Thyroid gland (tissue), 4 donors: ENCODE data around the gene MAMLD1. TPM values are rescaled to one million over a fixed set of nuclear protein-coding genes. Genes with fewer than 3 reads are reported as not detected.

Experiments used
- DNase-seq, 2 donors: peaks; one replicate each; pipeline ENCODE4 v3.0.0-alpha.2; 2019
- H3K27ac ChIP-seq, 3 donors: fragments of 200-600 bp; sonication (generic); 1 replicate in 2 of 3; 2 replicates in 1 of 3; pipeline ENCODE4 v1.5.1; 2016 to 2019; ENCODE audit warnings: mild to moderate bottlenecking in 1 of 3, moderate library complexity in 1 of 3
- H3K27me3 ChIP-seq: fragments of 200-600 bp; sonication (generic); one replicate; pipeline ENCODE4 v1.5.1; 2019
- H3K36me3 ChIP-seq, 2 donors: fragments of 200-600 bp; sonication (generic); one replicate each; pipeline ENCODE4 v1.5.1; 2016 to 2019
- H3K4me1 ChIP-seq, 2 donors: fragments of 200-600 bp; sonication (generic); one replicate each; pipeline ENCODE4 v1.5.1; 2017 to 2019
- H3K4me3 ChIP-seq, 3 donors: fragments of 200-600 bp; sonication (generic); replicated peaks in 1 of 3; 1 replicate in 2 of 3; 2 replicates in 1 of 3; pipeline ENCODE4 v1.5.1; 2016; ENCODE audit warnings: mild to moderate bottlenecking in 1 of 3
- H3K9me3 ChIP-seq: fragments of 200-600 bp; sonication (generic); one replicate; pipeline ENCODE4 v1.5.1; 2017
- CTCF ChIP-seq, 6 experiments: fragments of 200-600 bp in 3 of 6; fragments of 450-650 bp in 3 of 6; sonication (generic) in 3 of 6; IDR thresholded peaks; one replicate each; pipeline ENCODE4 v1.5.1; 2016 to 2019; ENCODE audit warnings: antibody characterized with exemption in 6 of 6, mild to moderate bottlenecking in 2 of 6, inconsistent platforms in 1 of 6, moderate library complexity in 1 of 6
- POLR2A ChIP-seq, 2 donors: fragments of 450-650 bp; IDR thresholded peaks; one replicate each; pipeline ENCODE4 v1.6.1; 2017; ENCODE audit warnings: antibody characterized with exemption in 2 of 2, mild to moderate bottlenecking in 2 of 2, moderate library complexity in 1 of 2
- WGBS, 2 donors: methylation state at CpG; one replicate each; pipeline ENCODE4 v1.1.5; 2017; 5-methylcytosine and 5-hydroxymethylcytosine counted together
- intact Hi-C: fragments of 100-400 bp; cut with DNase I; formaldehyde crosslinking; loops from one replicate; pipeline ENCODE4 v1.15.1; 2023
- total RNA-seq, 4 donors: library from RNA; depleted of rRNA; stranded (reverse); fragments of >200 nt; gene quantifications; one replicate each; pipeline ENCODE4 v1.2.3, GENCODE V29; 2016

MAMLD1 gene
- total RNA-seq, 4 donors from 2014 or later: 1.3 to 2.2 (median 1.8) TPM

GRCh38 chrX:150409964-150410363 lies 46.8 kb downstream of the MAMLD1 start:
- TF ChIP-seq POLR2A (IDR thresholded peaks at IDR 0.05) (no peak), CTCF (IDR thresholded peaks at IDR 0.05) (no peak)
- intact Hi-C loops: no loop called here

GRCh38 chrX:150410513-150410912 lies 47.4 kb downstream of the MAMLD1 start:
- Histone ChIP-seq H3K4me3 (no peak overlapping the region), H3K27ac (no peak overlapping the region), H3K9me3 (no peaks in the 10 kb centered on the region), H3K27me3 (no peaks in the 10 kb centered on the region), H3K36me3 (no peaks in the 10 kb centered on the region), H3K4me1 (no peaks in the 10 kb centered on the region)
- DNase-seq: no peak
- TF ChIP-seq POLR2A (IDR thresholded peaks at IDR 0.05) (no peak), CTCF (IDR thresholded peaks at IDR 0.05) (no peak)
- intact Hi-C loops: no loop called here
- 60 to 94% methylated on average over 1 to 2 of the region's 2 CpGs for WGBS, 2 donors

More at GRCh38 chrX:150409964-150410363, 46.8 kb downstream of the MAMLD1 start:
- H3K9me3 ChIP-seq: no peaks in the 10 kb centered on the region
- no peaks in the 10 kb centered on the region for H3K4me1 ChIP-seq
- no peaks in the 10 kb centered on the region for H3K36me3 ChIP-seq
- H3K4me3 ChIP-seq: no peak overlapping the region
- no peak for DNase-seq
- WGBS, 2 donors: 68 to 71% methylated on average over 1 to 2 of the region's 2 CpGs
- H3K27ac ChIP-seq: no peak overlapping the region
- no peaks in the 10 kb centered on the region for H3K27me3 ChIP-seq

GRCh38 chrX:150411656-150412055 lies 48.5 kb downstream of the MAMLD1 start:
- 77 to 78% methylated on average over 2 of the region's 2 CpGs for WGBS, 2 donors
- Histone ChIP-seq H3K4me3 (no peak overlapping the region), H3K4me1 (no peaks in the 10 kb centered on the region), H3K27ac (no peak overlapping the region), H3K36me3 (no peaks in the 10 kb centered on the region), H3K9me3 (no peaks in the 10 kb centered on the region), H3K27me3 (no peaks in the 10 kb centered on the region)
- TF ChIP-seq POLR2A (IDR thresholded peaks at IDR 0.05) (no peak), CTCF (IDR thresholded peaks at IDR 0.05) (no peak)
- DNase-seq: no peak
- intact Hi-C loops: no loop called here

GRCh38 chrX:150414228-150414627 lies 51.1 kb downstream of the MAMLD1 start:
- Histone ChIP-seq H3K27me3 (no peaks in the 10 kb centered on the region), H3K4me1 (no peaks in the 10 kb centered on the region), H3K36me3 (no peaks in the 10 kb centered on the region), H3K9me3 (no peaks in the 10 kb centered on the region), H3K27ac (no peak overlapping the region), H3K4me3 (no peak overlapping the region)
- TF ChIP-seq CTCF (IDR thresholded peaks at IDR 0.05): no peak
- no peak for TF ChIP-seq POLR2A (IDR thresholded peaks at IDR 0.05)
- no peak for DNase-seq
- intact Hi-C loops: no loop called here
- 100% methylated on average over 2 of the region's 2 CpGs for WGBS, 2 donors

- H3K4me1 ChIP-seq: no peaks in the 10 kb centered on the region
- intact Hi-C loops: no loop called here
- H3K4me3 ChIP-seq: no peak overlapping the region
- DNase-seq: no peak
- no peaks in the 10 kb centered on the region for H3K27me3 ChIP-seq
- H3K27ac ChIP-seq: no peak overlapping the region
- H3K36me3 ChIP-seq: no peaks in the 10 kb centered on the region
- TF ChIP-seq CTCF (IDR thresholded peaks at IDR 0.05) (no peak), POLR2A (IDR thresholded peaks at IDR 0.05) (no peak)
- WGBS, 2 donors: 85 to 94% methylated on average over 6 of the region's 6 CpGs
- H3K9me3 ChIP-seq: no peaks in the 10 kb centered on the region
Observed at GRCh38 chrX:150416469-150416868, 53.4 kb downstream of the MAMLD1 start.
